ENCODE data around the gene GPAT3. TPM values are rescaled to one million over a fixed set of nuclear protein-coding genes. Genes with fewer than 3 reads are reported as not detected.

GPAT3 gene
- total and polyA plus RNA-seq, 9 donors = 9.0 to 23.2 (median 14.9) TPM

DNA sequence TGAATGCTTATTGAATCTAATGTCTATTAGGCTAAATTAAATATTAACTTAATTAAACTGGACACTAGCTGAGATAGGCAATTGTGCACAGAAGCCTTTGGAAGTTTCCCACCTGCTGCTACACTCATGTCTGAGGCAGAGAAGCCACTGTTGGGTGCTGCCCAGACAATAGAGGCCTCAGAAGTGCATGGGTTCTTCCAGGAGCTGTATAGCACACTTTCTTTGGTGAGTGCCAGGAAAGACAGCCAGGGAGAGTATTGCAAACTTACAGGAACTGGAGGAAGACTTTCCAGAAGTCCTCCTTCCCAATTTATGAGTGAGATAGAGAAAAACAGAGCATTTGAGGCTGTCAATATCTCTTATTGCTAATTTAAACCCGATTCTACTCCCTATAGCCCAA, 89.9 kb downstream of the GPAT3 start:
- Histone ChIP-seq H3K4me1 (ENCODE audit: insufficient read depth) (peaks cover 8% of the 10 kb centered on the region), H3K36me3 (no peaks in the 10 kb centered on the region), H3K27me3 (no peaks in the 10 kb centered on the region), H3K9me3 (no peaks in the 10 kb centered on the region), H3K27ac (no peak overlapping the region), H3K4me3 (no peak overlapping the region)
- DNase-seq = no peak
- intact Hi-C loops (cut with DNase I) = no loop called here
- TF ChIP-seq CTCF (IDR thresholded peaks at IDR 0.05) (no peak), EP300 (IDR thresholded peaks at IDR 0.05) (no peak), POLR2A (IDR thresholded peaks at IDR 0.05) (no peak)
- WGBS, 3 donors = 41 to 61% (median 52%) methylated on average over 1 of the region's 1 CpG

- TF ChIP-seq EP300 (IDR thresholded peaks at IDR 0.05) = no peak
- TF ChIP-seq POLR2A (IDR thresholded peaks at IDR 0.05) = no peak
- TF ChIP-seq CTCF (IDR thresholded peaks at IDR 0.05) = no peak
- H3K27me3 ChIP-seq = no peaks in the 10 kb centered on the region
- no peak for DNase-seq
- intact Hi-C loops (cut with DNase I) = no loop called here
- no peaks in the 10 kb centered on the region for H3K9me3 ChIP-seq
- 13 to 24% (median 17%) methylated on average over 11 of the region's 11 CpGs for WGBS, 3 donors
- peaks cover 9% of the 10 kb centered on the region for H3K4me1 ChIP-seq (ENCODE audit: insufficient read depth)
- no peaks in the 10 kb centered on the region for H3K36me3 ChIP-seq
- no peak overlapping the region for H3K27ac ChIP-seq
- no peak overlapping the region for H3K4me3 ChIP-seq
These were observed 90.4 kb downstream of the GPAT3 start for GRCh38 chr4:83626245-83626836.

DNA sequence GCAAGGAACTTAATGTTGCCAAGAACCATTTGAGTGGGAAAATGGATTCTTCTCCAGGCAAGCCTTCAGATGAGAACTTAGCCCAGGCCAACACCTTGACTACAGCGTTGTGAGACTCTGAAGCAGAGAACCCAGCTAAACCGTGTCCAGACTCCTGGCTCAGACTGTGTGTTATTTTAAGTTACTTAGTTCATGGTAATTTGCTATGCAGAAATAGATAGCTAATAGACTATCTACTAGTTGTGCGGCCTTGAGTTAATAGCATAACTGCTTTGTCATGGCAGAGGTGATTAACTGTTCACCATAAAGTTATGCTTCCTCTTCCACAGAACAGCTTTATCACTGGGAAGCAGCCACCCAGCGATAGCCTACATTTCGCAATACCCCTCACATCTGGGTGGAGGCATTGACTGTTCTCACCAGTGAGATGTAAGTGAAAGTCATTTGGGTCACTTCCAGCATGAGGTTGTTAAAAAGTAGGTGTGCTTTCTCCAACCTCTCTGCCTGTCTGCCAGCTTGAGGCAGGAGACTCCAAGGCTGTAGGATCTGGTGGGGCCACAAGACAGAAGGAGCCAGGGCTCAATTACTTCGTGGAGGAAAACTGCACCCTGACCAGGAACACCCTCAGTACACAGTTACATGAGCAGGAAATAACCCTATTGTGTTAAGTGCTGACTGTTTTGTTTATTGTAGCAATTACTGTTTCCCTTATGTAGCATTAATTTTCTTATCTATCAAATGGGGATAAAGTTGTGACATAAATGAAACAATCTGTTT, 94.2 kb downstream of the GPAT3 start:
- Histone ChIP-seq H3K9me3 (no peaks in the 10 kb centered on the region), H3K4me3 (no peak overlapping the region), H3K27ac (no peak overlapping the region), H3K27me3 (no peaks in the 10 kb centered on the region), H3K4me1 (ENCODE audit: insufficient read depth) (peaks cover 9% of the 10 kb centered on the region), H3K36me3 (no peaks in the 10 kb centered on the region)
- intact Hi-C loops (cut with DNase I) = loop anchor here in 3 of 4 donors (10.0 kb wide), 2 partner anchors 115 to 125 kb away; no protein-coding TSS in a partner anchor
- DNase-seq = peak in 2 of 5 donors; percentile 42 to 53
- TF ChIP-seq POLR2A (IDR thresholded peaks at IDR 0.05) (no peak), EP300 (IDR thresholded peaks at IDR 0.05) (no peak)
- 22 to 25% (median 23%) methylated on average over 6 of the region's 6 CpGs for WGBS, 3 donors

DNA sequence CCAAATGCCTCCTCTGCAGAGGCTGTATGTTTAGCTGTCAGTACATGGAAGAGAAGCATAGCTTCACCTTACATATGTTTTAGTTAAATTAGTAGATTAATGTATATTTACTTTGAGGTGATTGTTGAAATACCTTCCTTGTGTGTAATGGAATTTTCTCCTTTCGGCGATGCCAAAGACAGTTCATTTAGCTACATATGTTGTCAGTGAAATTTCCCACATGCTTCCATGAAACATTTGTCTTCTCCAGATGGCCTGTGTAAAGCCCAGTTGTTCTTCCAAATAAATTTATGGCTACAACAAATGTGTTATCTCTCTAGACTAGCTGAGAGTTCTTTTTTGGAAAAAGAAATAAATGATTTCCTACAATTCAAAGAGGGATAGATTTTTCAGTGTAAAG, 95.2 kb downstream of the GPAT3 start:
- Histone ChIP-seq H3K9me3 (no peaks in the 10 kb centered on the region), H3K27ac (no peak overlapping the region), H3K36me3 (no peaks in the 10 kb centered on the region), H3K4me1 (ENCODE audit: insufficient read depth) (peaks cover 12% of the 10 kb centered on the region), H3K27me3 (no peaks in the 10 kb centered on the region), H3K4me3 (no peak overlapping the region)
- 10 to 21% (median 13%) methylated on average over 2 of the region's 2 CpGs for WGBS, 3 donors
- intact Hi-C loops (cut with DNase I) = loop anchor here in 3 of 4 donors (10.0 kb wide), 2 partner anchors 116 to 126 kb away; no protein-coding TSS in a partner anchor
- TF ChIP-seq POLR2A (IDR thresholded peaks at IDR 0.05) = no peak
- DNase-seq = no peak

DNA sequence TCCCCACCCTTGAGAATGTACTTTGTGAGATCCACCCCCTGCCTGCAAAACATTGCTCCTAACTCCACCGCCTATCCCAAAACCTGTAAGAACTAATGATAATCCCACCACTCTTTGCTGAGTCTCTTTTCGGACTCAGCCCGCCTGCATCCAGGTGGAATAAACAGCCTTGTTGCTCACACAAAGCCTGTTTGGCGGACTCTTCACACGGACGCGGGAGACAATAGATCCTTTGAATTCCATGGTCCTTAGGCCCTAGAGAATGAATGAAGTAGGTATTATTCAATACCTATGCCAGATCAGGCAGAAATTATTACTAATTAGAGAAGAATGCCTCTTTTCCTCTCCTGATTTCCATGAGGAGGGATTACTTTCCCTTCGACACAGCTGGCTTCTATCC, 101.0 kb downstream of the GPAT3 start:
- DNase-seq = no peak
- Histone ChIP-seq H3K27ac (no peak overlapping the region), H3K9me3 (no peaks in the 10 kb centered on the region), H3K4me3 (no peak overlapping the region), H3K27me3 (no peaks in the 10 kb centered on the region), H3K36me3 (no peaks in the 10 kb centered on the region), H3K4me1 (ENCODE audit: insufficient read depth) (peaks cover 3% of the 10 kb centered on the region)
- intact Hi-C loops (cut with DNase I) = loop anchor here in 3 of 4 donors (5.0 to 10.0 kb wide), 3 partner anchors 122 to 355 kb away; partner anchors contain the start of gene COQ2 (in 1 of the 3)
- 95 to 98% (median 96%) methylated on average over 8 of the region's 8 CpGs for WGBS, 3 donors
- TF ChIP-seq EP300 (IDR thresholded peaks at IDR 0.05) = no peak
- no peak for TF ChIP-seq CTCF (IDR thresholded peaks at IDR 0.05)
- TF ChIP-seq POLR2A (IDR thresholded peaks at IDR 0.05) = no peak
